HCT116 (cell line): ENCODE measurements around the gene SNX20. TPM values are rescaled to one million over a fixed set of nuclear protein-coding genes. Genes with fewer than 3 reads are reported as not detected.

Experiments used
- ATAC-seq: fragments of 200-7000 bp; cut with Tn5 transposase; 2 replicates; pipeline ENCODE4 v1.9.1; 2020; ENCODE audit warnings: mild to moderate bottlenecking, moderate library complexity
- BruUV-seq: library from RNA; stranded (reverse); fragments of 400-500 nt; replicated peaks from 2 replicates; lab custom pipeline; 2021; lab: Mats Ljungman, UMichigan
- CTCF ChIA-PET: fragments of 300-600 bp; sonication (Branson Sonifier 250); formaldehyde crosslinking; loops from one replicate; lab custom pipeline; 2021; ENCODE audit warnings: antibody characterized with exemption; lab: Charles Lee
- POLR2A ChIA-PET: fragments of 300-600, 350-600 bp; sonication (Branson Sonifier 250); formaldehyde crosslinking; loops from one replicate; lab custom pipeline; 2021; ENCODE audit warnings: antibody characterized with exemption; lab: Charles Lee
- RAD21 ChIA-PET, 2 experiments: fragments of 300-600 bp; sonication (Branson Sonifier 250); formaldehyde crosslinking; loops; one replicate each; lab custom pipeline; 2023; ENCODE audit warnings: low total read pairs in 2 of 2; ENCODE audit not compliant: uncharacterized antibody in 2 of 2, unreplicated experiment in 2 of 2, low non-redundant PET in 1 of 2; lab: Charles Lee
- DNase-seq: peaks from one replicate; pipeline ENCODE4 v3.0.0-alpha.2; 2010; ENCODE audit warnings: low read depth, low spot score
- H2AFZ ChIP-seq: fragments of 200-600 bp; shearing (Covaris generic), sonication (generic); 2 replicates; pipeline ENCODE4 v1.6.1; 2017; ENCODE audit warnings: low read depth, mixed run types, mixed read lengths, antibody characterized with exemption, low read length; ENCODE audit not compliant: poor library complexity, severe bottlenecking
- H3K27ac ChIP-seq: 2 replicates; pipeline ENCODE4 v1.5.1; 2012; ENCODE audit warnings: low read depth, low read length
- H3K27me3 ChIP-seq: fragments of 200-600 bp; sonication (generic); 2 replicates; pipeline ENCODE4 v1.6.1; 2016; ENCODE audit warnings: mixed run types, low read length, mixed read lengths; ENCODE audit not compliant: insufficient read depth
- H3K36me3 ChIP-seq, 2 experiments: fragments of 200-500 bp in 1 of 2; fragments of 200-600 bp in 1 of 2; sonication (Bioruptor generic) in 1 of 2; sonication (generic) in 1 of 2; 2 replicates each; pipeline versions ENCODE4 v1.5.1 to v1.6.1; 2014 to 2016; ENCODE audit warnings: low read length in 2 of 2, inconsistent platforms in 1 of 2, mixed read lengths in 1 of 2, mixed run types in 1 of 2; ENCODE audit not compliant: insufficient read depth in 2 of 2, control insufficient read depth in 1 of 2
- H3K4me1 ChIP-seq, 2 experiments: fragments of 200-600 bp in 1 of 2; sonication (generic) in 1 of 2; 2 replicates each; pipeline versions ENCODE4 v1.5.1 to v1.6.1; 2012 to 2017; ENCODE audit warnings: low read length in 2 of 2, inconsistent platforms in 1 of 2, mild to moderate bottlenecking in 1 of 2, mixed read lengths in 1 of 2, mixed run types in 1 of 2, moderate library complexity in 1 of 2; ENCODE audit not compliant: insufficient read depth in 2 of 2, control insufficient read depth in 1 of 2
- H3K4me2 ChIP-seq: fragments of 200-600 bp; sonication (generic); 2 replicates; pipeline ENCODE4 v1.6.1; 2017; ENCODE audit warnings: mixed run types, low read length, mixed read lengths
- H3K4me3 ChIP-seq, 2 experiments: fragments of 200-600 bp in 1 of 2; sonication (generic) in 1 of 2; replicated peaks in 1 of 2; 2 replicates each; pipeline ENCODE4 v1.5.1; 2011 to 2016; ENCODE audit warnings: low read length in 2 of 2, control low read depth in 1 of 2, low read depth in 1 of 2, mild to moderate bottlenecking in 1 of 2, mixed read lengths in 1 of 2, mixed run types in 1 of 2
- H3K79me2 ChIP-seq: fragments of 200-600 bp; sonication (generic); 2 replicates; pipeline ENCODE4 v1.6.1; 2017; ENCODE audit warnings: mild to moderate bottlenecking, mixed run types, low read length, moderate library complexity, mixed read lengths; ENCODE audit not compliant: insufficient read depth
- H3K9ac ChIP-seq: fragments of 200-600 bp; sonication (generic); 2 replicates; pipeline ENCODE4 v1.6.1; 2016; ENCODE audit warnings: low read length, mixed read lengths
- H3K9me2 ChIP-seq: fragments of 200-600 bp; sonication (generic), shearing (Covaris generic); 2 replicates; pipeline ENCODE4 v1.6.1; 2017; ENCODE audit warnings: mixed run types, mild to moderate bottlenecking, moderate library complexity; ENCODE audit not compliant: insufficient read depth
- H3K9me3 ChIP-seq, 2 experiments: fragments of 200-500 bp in 1 of 2; fragments of 200-600 bp in 1 of 2; sonication (Bioruptor generic) in 1 of 2; sonication (generic) in 1 of 2; 2 replicates each; pipeline ENCODE4 v1.6.1; 2014 to 2017; ENCODE audit warnings: low read length in 2 of 2, mixed read lengths in 2 of 2, inconsistent platforms in 1 of 2, low read depth in 1 of 2, mild to moderate bottlenecking in 1 of 2, mixed run types in 1 of 2, moderate library complexity in 1 of 2; ENCODE audit not compliant: control insufficient read depth in 1 of 2, insufficient read depth in 1 of 2
- H4K20me1 ChIP-seq: fragments of 200-600 bp; sonication (generic), shearing (Covaris generic); 2 replicates; pipeline ENCODE4 v1.6.1; 2017; ENCODE audit warnings: mixed run types, mild to moderate bottlenecking, moderate library complexity; ENCODE audit not compliant: insufficient read depth
- EGR1 ChIP-seq: IDR thresholded peaks from 2 replicates; pipeline ENCODE4 v1.6.1; 2012; ENCODE audit warnings: low read depth
- EZH2phosphoT487 ChIP-seq: fragments of 200-600 bp; IDR thresholded peaks from 2 replicates; pipeline ENCODE4 v1.6.1; 2018; ENCODE audit warnings: antibody characterized with exemption, borderline replicate concordance
- JUND ChIP-seq: IDR thresholded peaks from 2 replicates; pipeline ENCODE4 v1.6.1; 2012
- RAD21 ChIP-seq: IDR thresholded peaks from 2 replicates; pipeline ENCODE4 v1.6.1; 2012; ENCODE audit warnings: low read depth, mild to moderate bottlenecking
- SIN3A ChIP-seq: IDR thresholded peaks from 2 replicates; pipeline ENCODE4 v1.6.1; 2012; ENCODE audit warnings: low read depth
- SRF ChIP-seq: IDR thresholded peaks from 2 replicates; pipeline ENCODE4 v1.6.1; 2012; ENCODE audit warnings: low read depth
- TCF7L2 ChIP-seq: IDR thresholded peaks from 2 replicates; pipeline ENCODE4 v1.7.0; 2011; ENCODE audit warnings: borderline replicate concordance, inconsistent platforms; ENCODE audit not compliant: insufficient read depth, insufficient read length; ENCODE audit errors: extremely low read depth
- YY1 ChIP-seq: IDR thresholded peaks from 2 replicates; pipeline ENCODE4 v1.6.1; 2011; ENCODE audit warnings: low read length, low read depth, moderate library complexity, mild to moderate bottlenecking; ENCODE audit not compliant: insufficient replicate concordance; ENCODE audit errors: extremely low read depth
- ZFX ChIP-seq: fragments of 450-650 bp; IDR thresholded peaks from 2 replicates; pipeline ENCODE4 v1.6.1; 2017
- ZNF274 ChIP-seq: fragments of 200-500 bp; sonication (Bioruptor generic); IDR thresholded peaks from 2 replicates; pipeline ENCODE4 v1.6.1; 2014; ENCODE audit warnings: mild to moderate bottlenecking, low read depth, low read length, inconsistent platforms
- intact Hi-C: fragments of 100-400 bp; cut with micrococcal nuclease; formaldehyde crosslinking; loops from 2 replicates; pipeline ENCODE4 v1.10.0; 2022
- total RNA-seq: library from RNA; stranded (reverse); gene quantifications from one replicate; pipeline ENCODE4 v1.2.1, GENCODE V29; 2021; ENCODE audit not compliant: unreplicated experiment
- TF ChIP-seq, protein P1 (sequence below): IDR thresholded peaks from 2 replicates; pipeline ENCODE4 v1.6.1; 2012
- TF ChIP-seq, protein P2 (sequence below), 3 experiments: fragments of 200-600 bp in 1 of 3; sonication (generic) in 1 of 3; IDR thresholded peaks in 2 of 3; conservative IDR thresholded peaks in 1 of 3; 2 replicates each; pipeline ENCODE4 v1.5.1; 2012 to 2017; ENCODE audit warnings: low read depth in 2 of 3, low read length in 2 of 3, antibody characterized with exemption in 1 of 3, borderline replicate concordance in 1 of 3, control low read depth in 1 of 3, mild to moderate bottlenecking in 1 of 3, mixed read lengths in 1 of 3, mixed run types in 1 of 3, moderate library complexity in 1 of 3; ENCODE audit not compliant: insufficient read depth in 1 of 3
- TF ChIP-seq, protein P3 (sequence below): IDR thresholded peaks from 2 replicates; pipeline ENCODE4 v1.6.1; 2011; ENCODE audit warnings: mild to moderate bottlenecking, low read length, moderate library complexity; ENCODE audit not compliant: insufficient replicate concordance; ENCODE audit errors: extremely low read depth
- TF ChIP-seq, protein P4 (sequence below): IDR thresholded peaks from 2 replicates; pipeline ENCODE4 v1.6.1; 2012
- TF ChIP-seq, protein P5 (sequence below): IDR thresholded peaks from 2 replicates; pipeline ENCODE4 v1.6.1; 2012; ENCODE audit warnings: low read depth

The SNX20 gene
- total RNA-seq, 1 experiment from 2014 or later, result 0.07 TPM

DNA sequence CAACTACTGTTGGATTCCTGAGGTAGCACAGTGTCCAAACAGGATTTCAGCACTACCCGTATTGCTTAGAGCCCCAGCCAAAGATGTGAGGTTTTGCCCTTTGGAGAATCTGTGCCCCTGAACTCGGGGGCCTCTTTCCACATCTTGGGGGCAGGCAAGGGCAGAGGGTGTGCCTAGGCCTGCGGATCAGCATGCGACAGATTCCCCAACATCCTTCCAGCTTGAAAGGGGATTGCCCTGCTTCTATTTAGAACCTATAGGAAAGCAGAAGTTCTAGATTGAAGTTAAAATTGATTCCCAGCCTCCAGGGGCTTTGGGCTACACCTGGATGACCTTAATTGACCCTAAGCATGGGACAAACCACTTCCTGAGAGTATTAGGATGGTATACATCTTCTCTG, 31.8 kb upstream of the SNX20 start (continued):
- TF ChIP-seq SRF (no peak), TCF7L2 (no peak), SIN3A (no peak)

DNA sequence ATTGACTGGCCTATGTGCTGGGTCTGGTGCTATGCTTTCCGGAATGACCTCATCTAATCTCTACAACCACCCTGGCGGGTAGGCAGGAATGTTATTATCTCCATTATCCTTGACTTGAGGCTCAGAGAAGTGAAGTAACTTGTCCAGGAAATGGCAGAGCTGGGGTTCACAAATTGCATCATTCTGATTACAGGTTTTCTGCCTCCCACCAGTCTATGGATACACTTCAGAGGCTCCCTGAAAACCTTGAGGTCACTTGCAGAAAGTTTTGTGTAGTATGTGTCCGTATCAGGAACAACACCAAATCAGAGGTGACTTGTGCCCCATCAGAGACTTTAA, 31.4 kb upstream of the SNX20 start:
- ChIA-PET CTCF (no interaction called here), POLR2A (no interaction called here), RAD21 (no interaction called here)
- no peak overlapping the region for H3K9ac ChIP-seq
- no peak overlapping the region for H3K27ac ChIP-seq
- no peak overlapping the region for H2AFZ ChIP-seq
- DNase-seq (no peak), ATAC-seq (no peak)
- no peak overlapping the region for H3K4me2 ChIP-seq
- no peaks in the 10 kb centered on the region for H3K9me2 ChIP-seq
- no peaks in the 10 kb centered on the region for H3K79me2 ChIP-seq
- no peaks in the 10 kb centered on the region for H3K36me3 ChIP-seq
- H4K20me1 ChIP-seq, result no peaks in the 10 kb centered on the region
- no peaks in the 10 kb centered on the region for H3K9me3 ChIP-seq
- H3K4me3 ChIP-seq, result no peak overlapping the region
- TF ChIP-seq, protein P1, sequence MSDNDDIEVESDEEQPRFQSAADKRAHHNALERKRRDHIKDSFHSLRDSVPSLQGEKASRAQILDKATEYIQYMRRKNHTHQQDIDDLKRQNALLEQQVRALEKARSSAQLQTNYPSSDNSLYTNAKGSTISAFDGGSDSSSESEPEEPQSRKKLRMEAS, result no peak
- TF ChIP-seq SRF (no peak), EGR1 (no peak), YY1 (no peak), ZNF274 (no peak), TCF7L2 (no peak), RAD21 (no peak), JUND (no peak), ZFX (no peak), SIN3A (no peak), EZH2phosphoT487 (no peak)
- TF ChIP-seq, protein P2, sequence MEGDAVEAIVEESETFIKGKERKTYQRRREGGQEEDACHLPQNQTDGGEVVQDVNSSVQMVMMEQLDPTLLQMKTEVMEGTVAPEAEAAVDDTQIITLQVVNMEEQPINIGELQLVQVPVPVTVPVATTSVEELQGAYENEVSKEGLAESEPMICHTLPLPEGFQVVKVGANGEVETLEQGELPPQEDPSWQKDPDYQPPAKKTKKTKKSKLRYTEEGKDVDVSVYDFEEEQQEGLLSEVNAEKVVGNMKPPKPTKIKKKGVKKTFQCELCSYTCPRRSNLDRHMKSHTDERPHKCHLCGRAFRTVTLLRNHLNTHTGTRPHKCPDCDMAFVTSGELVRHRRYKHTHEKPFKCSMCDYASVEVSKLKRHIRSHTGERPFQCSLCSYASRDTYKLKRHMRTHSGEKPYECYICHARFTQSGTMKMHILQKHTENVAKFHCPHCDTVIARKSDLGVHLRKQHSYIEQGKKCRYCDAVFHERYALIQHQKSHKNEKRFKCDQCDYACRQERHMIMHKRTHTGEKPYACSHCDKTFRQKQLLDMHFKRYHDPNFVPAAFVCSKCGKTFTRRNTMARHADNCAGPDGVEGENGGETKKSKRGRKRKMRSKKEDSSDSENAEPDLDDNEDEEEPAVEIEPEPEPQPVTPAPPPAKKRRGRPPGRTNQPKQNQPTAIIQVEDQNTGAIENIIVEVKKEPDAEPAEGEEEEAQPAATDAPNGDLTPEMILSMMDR (IDR thresholded peaks at IDR 0.05 in 2 of 3, conservative IDR thresholded peaks at IDR 0.05 in 1 of 3; ENCODE audit: borderline replicate concordance in 1 of 3, insufficient read depth in 1 of 3, low read depth in 2 of 3, low read length in 2 of 3), result no peak
- TF ChIP-seq, protein P3, sequence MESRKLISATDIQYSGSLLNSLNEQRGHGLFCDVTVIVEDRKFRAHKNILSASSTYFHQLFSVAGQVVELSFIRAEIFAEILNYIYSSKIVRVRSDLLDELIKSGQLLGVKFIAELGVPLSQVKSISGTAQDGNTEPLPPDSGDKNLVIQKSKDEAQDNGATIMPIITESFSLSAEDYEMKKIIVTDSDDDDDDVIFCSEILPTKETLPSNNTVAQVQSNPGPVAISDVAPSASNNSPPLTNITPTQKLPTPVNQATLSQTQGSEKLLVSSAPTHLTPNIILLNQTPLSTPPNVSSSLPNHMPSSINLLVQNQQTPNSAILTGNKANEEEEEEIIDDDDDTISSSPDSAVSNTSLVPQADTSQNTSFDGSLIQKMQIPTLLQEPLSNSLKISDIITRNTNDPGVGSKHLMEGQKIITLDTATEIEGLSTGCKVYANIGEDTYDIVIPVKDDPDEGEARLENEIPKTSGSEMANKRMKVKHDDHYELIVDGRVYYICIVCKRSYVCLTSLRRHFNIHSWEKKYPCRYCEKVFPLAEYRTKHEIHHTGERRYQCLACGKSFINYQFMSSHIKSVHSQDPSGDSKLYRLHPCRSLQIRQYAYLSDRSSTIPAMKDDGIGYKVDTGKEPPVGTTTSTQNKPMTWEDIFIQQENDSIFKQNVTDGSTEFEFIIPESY, result no peak
- TF ChIP-seq, protein P4, sequence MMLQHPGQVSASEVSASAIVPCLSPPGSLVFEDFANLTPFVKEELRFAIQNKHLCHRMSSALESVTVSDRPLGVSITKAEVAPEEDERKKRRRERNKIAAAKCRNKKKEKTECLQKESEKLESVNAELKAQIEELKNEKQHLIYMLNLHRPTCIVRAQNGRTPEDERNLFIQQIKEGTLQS, result no peak
- TF ChIP-seq, protein P5, sequence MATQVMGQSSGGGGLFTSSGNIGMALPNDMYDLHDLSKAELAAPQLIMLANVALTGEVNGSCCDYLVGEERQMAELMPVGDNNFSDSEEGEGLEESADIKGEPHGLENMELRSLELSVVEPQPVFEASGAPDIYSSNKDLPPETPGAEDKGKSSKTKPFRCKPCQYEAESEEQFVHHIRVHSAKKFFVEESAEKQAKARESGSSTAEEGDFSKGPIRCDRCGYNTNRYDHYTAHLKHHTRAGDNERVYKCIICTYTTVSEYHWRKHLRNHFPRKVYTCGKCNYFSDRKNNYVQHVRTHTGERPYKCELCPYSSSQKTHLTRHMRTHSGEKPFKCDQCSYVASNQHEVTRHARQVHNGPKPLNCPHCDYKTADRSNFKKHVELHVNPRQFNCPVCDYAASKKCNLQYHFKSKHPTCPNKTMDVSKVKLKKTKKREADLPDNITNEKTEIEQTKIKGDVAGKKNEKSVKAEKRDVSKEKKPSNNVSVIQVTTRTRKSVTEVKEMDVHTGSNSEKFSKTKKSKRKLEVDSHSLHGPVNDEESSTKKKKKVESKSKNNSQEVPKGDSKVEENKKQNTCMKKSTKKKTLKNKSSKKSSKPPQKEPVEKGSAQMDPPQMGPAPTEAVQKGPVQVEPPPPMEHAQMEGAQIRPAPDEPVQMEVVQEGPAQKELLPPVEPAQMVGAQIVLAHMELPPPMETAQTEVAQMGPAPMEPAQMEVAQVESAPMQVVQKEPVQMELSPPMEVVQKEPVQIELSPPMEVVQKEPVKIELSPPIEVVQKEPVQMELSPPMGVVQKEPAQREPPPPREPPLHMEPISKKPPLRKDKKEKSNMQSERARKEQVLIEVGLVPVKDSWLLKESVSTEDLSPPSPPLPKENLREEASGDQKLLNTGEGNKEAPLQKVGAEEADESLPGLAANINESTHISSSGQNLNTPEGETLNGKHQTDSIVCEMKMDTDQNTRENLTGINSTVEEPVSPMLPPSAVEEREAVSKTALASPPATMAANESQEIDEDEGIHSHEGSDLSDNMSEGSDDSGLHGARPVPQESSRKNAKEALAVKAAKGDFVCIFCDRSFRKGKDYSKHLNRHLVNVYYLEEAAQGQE, result no peak
- no TSS peak for BruUV-seq
- H3K4me1 ChIP-seq, result no peaks in the 10 kb centered on the region
- no peaks in the 10 kb centered on the region for H3K27me3 ChIP-seq
- intact Hi-C loops, result no loop called here
